ENCODE data around the gene RPL28.

DNA sequence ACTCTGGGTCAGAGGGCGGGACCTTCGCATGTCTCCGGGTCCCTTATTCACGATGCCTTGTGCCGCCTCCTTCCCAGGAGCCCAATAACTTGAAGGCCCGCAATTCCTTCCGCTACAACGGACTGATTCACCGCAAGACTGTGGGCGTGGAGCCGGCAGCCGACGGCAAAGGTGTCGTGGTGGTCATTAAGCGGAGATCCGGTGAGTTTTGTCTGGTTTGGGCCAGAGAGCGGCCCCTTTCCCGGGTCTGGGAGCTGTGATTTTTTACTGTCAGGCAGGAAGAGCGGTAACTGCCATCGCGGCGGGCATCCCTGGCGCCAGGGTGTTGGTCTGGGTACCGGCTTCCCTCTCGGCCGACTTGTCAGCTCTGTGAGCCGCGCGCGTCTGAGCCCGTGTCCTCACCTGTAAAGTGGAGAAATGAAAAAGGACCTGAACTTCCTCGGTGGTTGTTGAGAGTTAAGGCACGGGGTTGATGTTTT, 800 bp downstream of the RPL28 start:
- no peak for TF ChIP-seq POLR2AphosphoS5 (IDR thresholded peaks at IDR 0.05; ENCODE audit: low read depth)
- TF ChIP-seq, protein P1, sequence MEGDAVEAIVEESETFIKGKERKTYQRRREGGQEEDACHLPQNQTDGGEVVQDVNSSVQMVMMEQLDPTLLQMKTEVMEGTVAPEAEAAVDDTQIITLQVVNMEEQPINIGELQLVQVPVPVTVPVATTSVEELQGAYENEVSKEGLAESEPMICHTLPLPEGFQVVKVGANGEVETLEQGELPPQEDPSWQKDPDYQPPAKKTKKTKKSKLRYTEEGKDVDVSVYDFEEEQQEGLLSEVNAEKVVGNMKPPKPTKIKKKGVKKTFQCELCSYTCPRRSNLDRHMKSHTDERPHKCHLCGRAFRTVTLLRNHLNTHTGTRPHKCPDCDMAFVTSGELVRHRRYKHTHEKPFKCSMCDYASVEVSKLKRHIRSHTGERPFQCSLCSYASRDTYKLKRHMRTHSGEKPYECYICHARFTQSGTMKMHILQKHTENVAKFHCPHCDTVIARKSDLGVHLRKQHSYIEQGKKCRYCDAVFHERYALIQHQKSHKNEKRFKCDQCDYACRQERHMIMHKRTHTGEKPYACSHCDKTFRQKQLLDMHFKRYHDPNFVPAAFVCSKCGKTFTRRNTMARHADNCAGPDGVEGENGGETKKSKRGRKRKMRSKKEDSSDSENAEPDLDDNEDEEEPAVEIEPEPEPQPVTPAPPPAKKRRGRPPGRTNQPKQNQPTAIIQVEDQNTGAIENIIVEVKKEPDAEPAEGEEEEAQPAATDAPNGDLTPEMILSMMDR (IDR thresholded peaks at IDR 0.05; ENCODE audit: insufficient read depth, low read length) = no peak
